HepG2 (cell line): ENCODE results near the gene MRPL54. TPM values are rescaled to one million over a fixed set of nuclear protein-coding genes. Genes with fewer than 3 reads are reported as not detected.

Experiments used
- ATAC-seq: fragments of 200-7000 bp; cut with Tn5 transposase; 3 replicates; pipeline ENCODE4 v1.9.1; 2020; ENCODE audit warnings: mild to moderate bottlenecking, moderate library complexity
- BruUV-seq: library from RNA; stranded (reverse); fragments of 400-500 nt; replicated peaks from 2 replicates; lab custom pipeline; 2021; lab: Mats Ljungman, UMichigan
- CTCF ChIA-PET: fragments of 300-600 bp; formaldehyde crosslinking; extraction: SDS; loops from one replicate; lab custom pipeline; 2021; ENCODE audit warnings: low total read pairs, inconsistent platforms, low intra/inter-chr PET ratio; lab: Yijun Ruan, JAX
- POLR2A ChIA-PET: fragments of 350-600 bp; sonication (Branson Sonifier 250); formaldehyde crosslinking; loops from one replicate; lab custom pipeline; 2020; ENCODE audit warnings: antibody characterized with exemption, inconsistent platforms; lab: Yijun Ruan, JAX
- DNase-seq: peaks from one replicate; pipeline ENCODE4 v3.0.0-alpha.2; 2015; ENCODE audit warnings: low spot score
- FAIRE-seq: peaks from 3 replicates; lab custom pipeline; 2011; peaks lifted over from hg19 to GRCh38; lab: Jason Lieb, UNC
- H2AFZ ChIP-seq: one replicate; pipeline ENCODE4 v1.6.1; 2011; ENCODE audit warnings: low read length, inconsistent platforms
- H3K27ac ChIP-seq: fragments of 300-600 bp; 3 replicates; pipeline ENCODE4 v1.8.0; 2011; ENCODE audit warnings: mixed run types, mild to moderate bottlenecking, mixed read lengths, low read length, inconsistent platforms; ENCODE audit not compliant: insufficient read depth; ENCODE audit errors: extremely low read length
- H3K27me3 ChIP-seq, 2 experiments: fragments of 200-600 bp in 1 of 2; 2 replicates in 1 of 2; 3 replicates in 1 of 2; pipeline versions ENCODE4 v1.6.0 to v1.8.0; 2011; ENCODE audit warnings: low read length in 2 of 2, mild to moderate bottlenecking in 2 of 2, moderate library complexity in 2 of 2, inconsistent platforms in 1 of 2; ENCODE audit not compliant: insufficient read depth in 2 of 2, control insufficient read depth in 1 of 2
- H3K36me3 ChIP-seq, 2 experiments: fragments of 200-600 bp in 1 of 2; replicated peaks in 1 of 2; 2 replicates in 1 of 2; 3 replicates in 1 of 2; pipeline versions ENCODE4 v1.5.1 to v1.8.0; 2011; ENCODE audit warnings: low read length in 2 of 2, inconsistent platforms in 1 of 2; ENCODE audit not compliant: insufficient read depth in 2 of 2, control insufficient read depth in 1 of 2
- H3K4me1 ChIP-seq: 2 replicates; pipeline ENCODE4 v1.5.1; 2012; ENCODE audit warnings: low read length, inconsistent platforms; ENCODE audit not compliant: insufficient read depth
- H3K4me2 ChIP-seq: 2 replicates; pipeline ENCODE4 v1.6.0; 2011; ENCODE audit warnings: low read depth, low read length, inconsistent platforms
- H3K4me3 ChIP-seq, 3 experiments: fragments of 200-600 bp in 1 of 3; sonication (generic), shearing (Covaris generic) in 1 of 3; replicated peaks in 1 of 3; 2 replicates each; pipeline ENCODE4 v1.5.1; 2011 to 2016; ENCODE audit warnings: low read length in 3 of 3, inconsistent platforms in 2 of 3, low read depth in 2 of 3, mild to moderate bottlenecking in 2 of 3, control low read depth in 1 of 3, mixed read lengths in 1 of 3; ENCODE audit not compliant: insufficient read depth in 1 of 3
- H3K79me2 ChIP-seq: one replicate; pipeline ENCODE4 v1.6.1; 2011; ENCODE audit warnings: low read length, inconsistent platforms; ENCODE audit not compliant: insufficient read depth
- H3K9ac ChIP-seq: 2 replicates; pipeline ENCODE4 v1.6.0; 2011; ENCODE audit warnings: mild to moderate bottlenecking, low read depth, low read length, inconsistent platforms; ENCODE audit not compliant: insufficient read depth
- H3K9me3 ChIP-seq: 2 replicates; pipeline ENCODE4 v1.5.1; 2012; ENCODE audit warnings: mild to moderate bottlenecking, low read length
- H4K20me1 ChIP-seq: 2 replicates; pipeline ENCODE4 v1.6.0; 2011; ENCODE audit warnings: inconsistent platforms, mild to moderate bottlenecking, low read length, moderate library complexity; ENCODE audit not compliant: insufficient read depth
- FOXK1 ChIP-seq: sonication (generic); formaldehyde crosslinking; IDR thresholded peaks from 2 replicates; pipeline ENCODE4 v1.4.0; 2020; ENCODE audit warnings: low read depth, missing genetic modification reagents, borderline replicate concordance
- HDAC6 ChIP-seq: fragments of 200-600 bp; sonication (generic); IDR thresholded peaks from 2 replicates; pipeline ENCODE4 v1.7.0; 2017; ENCODE audit warnings: mild to moderate bottlenecking, antibody characterized with exemption, low read length, low read depth
- IKZF4 ChIP-seq: sonication (generic); formaldehyde crosslinking; IDR thresholded peaks from 2 replicates; pipeline ENCODE4 v1.5.1; 2020; ENCODE audit warnings: borderline replicate concordance, mild to moderate bottlenecking, low read depth, missing genetic modification reagents; ENCODE audit errors: not compliant biosample characterization
- POLR2AphosphoS2 ChIP-seq: IDR thresholded peaks from 2 replicates; pipeline ENCODE4 v1.6.1; 2011; ENCODE audit warnings: low read depth, low read length, improper control_type of control experiment
- RBM22 ChIP-seq: fragments of 200-400 bp; formaldehyde crosslinking; optimal IDR thresholded peaks from 2 replicates; pipeline ENCODE3; 2017; ENCODE audit warnings: mild to moderate bottlenecking, low read length, moderate library complexity
- STAG1 ChIP-seq: sonication (generic); formaldehyde crosslinking; IDR thresholded peaks from 2 replicates; pipeline ENCODE4 v1.4.0; 2020; ENCODE audit warnings: missing genetic modification reagents
- ZFP36L1 ChIP-seq: sonication (generic); formaldehyde crosslinking; IDR thresholded peaks from 2 replicates; pipeline ENCODE4 v1.8.0; 2022; ENCODE audit warnings: mild to moderate bottlenecking, missing genetic modification reagents, moderate library complexity
- ZNF510 ChIP-seq: sonication (generic); formaldehyde crosslinking; IDR thresholded peaks from 2 replicates; pipeline ENCODE4 v1.4.0; 2020; ENCODE audit warnings: low read depth, mild to moderate bottlenecking, missing genetic modification reagents
- WGBS: methylation state at CpG from one replicate; pipeline ENCODE4 v1.1.6; 2017; ENCODE audit warnings: low lambda C conversion rate; 5-methylcytosine and 5-hydroxymethylcytosine counted together
- in situ Hi-C: cut with HindIII; loops from 2 replicates; pipeline ENCODE4 v1.10.0; 2017; ENCODE audit warnings: low pct_unique_long_range_greater_than_20kb; ENCODE audit not compliant: extremely low pct_ligation_motif_present
- intact Hi-C: fragments of 100-400 bp; cut with micrococcal nuclease; formaldehyde crosslinking; loops from one replicate; pipeline ENCODE4 v1.10.0; 2022; ENCODE audit not compliant: unreplicated experiment
- polyA plus RNA-seq, 8 experiments: library from polyadenylated mRNA; depleted of rRNA in 3 of 8; stranded (reverse) in 7 of 8; unstranded in 1 of 8; fragments of >200 nt; fragmentation: Illumina TruSeq in 4 of 8; extraction: Trizol in 4 of 8; gene quantifications; 2 replicates each; pipeline versions ENCODE4 v1.2.1 to v1.2.3, GENCODE V29; 2011 to 2016; ENCODE audit warnings: low read depth in 4 of 8, missing spikeins in 1 of 8, mixed read lengths in 1 of 8; ENCODE audit not compliant: insufficient read depth in 1 of 8
- total RNA-seq, 5 experiments: library from RNA; depleted of rRNA; stranded (reverse); fragments of >200 nt; fragmentation: Illumina TruSeq; extraction: Trizol; gene quantifications; 2 replicates each; pipeline ENCODE4 v1.2.3, GENCODE V29; 2016; ENCODE audit warnings: low read depth in 1 of 5
- TF ChIP-seq, protein P1 (sequence below): sonication (generic); formaldehyde crosslinking; conservative IDR thresholded peaks from 2 replicates; pipeline ENCODE4 v1.4.0; 2020; ENCODE audit warnings: missing genetic modification reagents
- TF ChIP-seq, protein P2 (sequence below): sonication (generic); formaldehyde crosslinking; IDR thresholded peaks from 2 replicates; pipeline ENCODE4 v1.5.0; 2020; ENCODE audit warnings: mild to moderate bottlenecking, missing genetic modification reagents, borderline replicate concordance
- TF ChIP-seq, protein P3 (sequence below): conservative IDR thresholded peaks from 2 replicates; pipeline ENCODE4 v1.6.1; 2018; ENCODE audit warnings: missing genetic modification reagents
- TF ChIP-seq, protein P4 (sequence below): sonication (generic); formaldehyde crosslinking; conservative IDR thresholded peaks from 2 replicates; pipeline ENCODE4 v1.8.1; 2023; ENCODE audit warnings: missing genetic modification reagents

Gene MRPL54
- total and polyA plus RNA-seq, 2 of the 13 experiments (the other 11 are each of a cell fraction or from before 2014, with no cell fraction given) = 36.8 to 66.9 TPM

DNA sequence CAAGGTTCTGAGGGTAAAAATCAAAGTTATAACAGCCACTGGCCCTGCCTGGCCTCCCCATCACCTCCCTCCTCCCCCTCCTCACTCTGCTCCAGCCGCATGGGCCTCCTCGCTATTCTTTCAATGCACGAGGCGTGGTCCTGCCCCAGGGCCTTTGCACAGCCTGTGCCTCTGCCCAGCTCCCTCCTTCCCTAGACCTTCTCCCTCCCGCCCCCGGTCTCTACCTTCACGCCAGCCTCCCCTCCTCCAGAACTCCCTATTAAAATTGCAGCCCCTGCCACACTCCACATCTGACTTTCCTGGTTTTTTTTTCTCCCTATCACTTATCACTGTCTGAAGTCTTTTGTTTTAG is 6.2 kb downstream of the MRPL54 start:
- ATAC-seq = no peak
- Histone ChIP-seq H3K27me3 (0 out of 5 replicates have a peak, but pooled peaks cover 0 to under 1% of the 10 kb centered on the region in 2 experiments), H3K4me1 (no peaks in the 10 kb centered on the region), H3K27ac (no peak overlapping the region), H3K9ac (no peak overlapping the region), H3K79me2 (no peaks in the 10 kb centered on the region), H3K36me3 (peaks cover 9 to 20% of the 10 kb centered on the region in 2 experiments; a peak in 2 of 5 replicates), H3K4me3 (no peak overlapping the region), H3K9me3 (no peaks in the 10 kb centered on the region), H2AFZ (no peak overlapping the region), H3K4me2 (no peak overlapping the region), H4K20me1 (no peaks in the 10 kb centered on the region)
- intact Hi-C loops = loop anchor here (10.0 kb wide), 1 partner anchor 64 kb away; the partner anchor contains the start of genes PIP5K1C and TJP3
- 93% methylated on average over 7 of the region's 7 CpGs for WGBS
- in situ Hi-C loops = no loop called here
- ChIA-PET CTCF (no interaction called here), POLR2A (no interaction called here)
- no peak for DNase-seq
- FAIRE-seq = no peak
- no TSS peak for BruUV-seq
- no peak for TF ChIP-seq RBM22
- no peak for TF ChIP-seq FOXK1
- no peak for TF ChIP-seq POLR2AphosphoS2
- TF ChIP-seq, protein P1, sequence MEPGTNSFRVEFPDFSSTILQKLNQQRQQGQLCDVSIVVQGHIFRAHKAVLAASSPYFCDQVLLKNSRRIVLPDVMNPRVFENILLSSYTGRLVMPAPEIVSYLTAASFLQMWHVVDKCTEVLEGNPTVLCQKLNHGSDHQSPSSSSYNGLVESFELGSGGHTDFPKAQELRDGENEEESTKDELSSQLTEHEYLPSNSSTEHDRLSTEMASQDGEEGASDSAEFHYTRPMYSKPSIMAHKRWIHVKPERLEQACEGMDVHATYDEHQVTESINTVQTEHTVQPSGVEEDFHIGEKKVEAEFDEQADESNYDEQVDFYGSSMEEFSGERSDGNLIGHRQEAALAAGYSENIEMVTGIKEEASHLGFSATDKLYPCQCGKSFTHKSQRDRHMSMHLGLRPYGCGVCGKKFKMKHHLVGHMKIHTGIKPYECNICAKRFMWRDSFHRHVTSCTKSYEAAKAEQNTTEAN (CRISPR knock-in tag) = no peak
- TF ChIP-seq HDAC6 = no peak
- TF ChIP-seq, protein P2, sequence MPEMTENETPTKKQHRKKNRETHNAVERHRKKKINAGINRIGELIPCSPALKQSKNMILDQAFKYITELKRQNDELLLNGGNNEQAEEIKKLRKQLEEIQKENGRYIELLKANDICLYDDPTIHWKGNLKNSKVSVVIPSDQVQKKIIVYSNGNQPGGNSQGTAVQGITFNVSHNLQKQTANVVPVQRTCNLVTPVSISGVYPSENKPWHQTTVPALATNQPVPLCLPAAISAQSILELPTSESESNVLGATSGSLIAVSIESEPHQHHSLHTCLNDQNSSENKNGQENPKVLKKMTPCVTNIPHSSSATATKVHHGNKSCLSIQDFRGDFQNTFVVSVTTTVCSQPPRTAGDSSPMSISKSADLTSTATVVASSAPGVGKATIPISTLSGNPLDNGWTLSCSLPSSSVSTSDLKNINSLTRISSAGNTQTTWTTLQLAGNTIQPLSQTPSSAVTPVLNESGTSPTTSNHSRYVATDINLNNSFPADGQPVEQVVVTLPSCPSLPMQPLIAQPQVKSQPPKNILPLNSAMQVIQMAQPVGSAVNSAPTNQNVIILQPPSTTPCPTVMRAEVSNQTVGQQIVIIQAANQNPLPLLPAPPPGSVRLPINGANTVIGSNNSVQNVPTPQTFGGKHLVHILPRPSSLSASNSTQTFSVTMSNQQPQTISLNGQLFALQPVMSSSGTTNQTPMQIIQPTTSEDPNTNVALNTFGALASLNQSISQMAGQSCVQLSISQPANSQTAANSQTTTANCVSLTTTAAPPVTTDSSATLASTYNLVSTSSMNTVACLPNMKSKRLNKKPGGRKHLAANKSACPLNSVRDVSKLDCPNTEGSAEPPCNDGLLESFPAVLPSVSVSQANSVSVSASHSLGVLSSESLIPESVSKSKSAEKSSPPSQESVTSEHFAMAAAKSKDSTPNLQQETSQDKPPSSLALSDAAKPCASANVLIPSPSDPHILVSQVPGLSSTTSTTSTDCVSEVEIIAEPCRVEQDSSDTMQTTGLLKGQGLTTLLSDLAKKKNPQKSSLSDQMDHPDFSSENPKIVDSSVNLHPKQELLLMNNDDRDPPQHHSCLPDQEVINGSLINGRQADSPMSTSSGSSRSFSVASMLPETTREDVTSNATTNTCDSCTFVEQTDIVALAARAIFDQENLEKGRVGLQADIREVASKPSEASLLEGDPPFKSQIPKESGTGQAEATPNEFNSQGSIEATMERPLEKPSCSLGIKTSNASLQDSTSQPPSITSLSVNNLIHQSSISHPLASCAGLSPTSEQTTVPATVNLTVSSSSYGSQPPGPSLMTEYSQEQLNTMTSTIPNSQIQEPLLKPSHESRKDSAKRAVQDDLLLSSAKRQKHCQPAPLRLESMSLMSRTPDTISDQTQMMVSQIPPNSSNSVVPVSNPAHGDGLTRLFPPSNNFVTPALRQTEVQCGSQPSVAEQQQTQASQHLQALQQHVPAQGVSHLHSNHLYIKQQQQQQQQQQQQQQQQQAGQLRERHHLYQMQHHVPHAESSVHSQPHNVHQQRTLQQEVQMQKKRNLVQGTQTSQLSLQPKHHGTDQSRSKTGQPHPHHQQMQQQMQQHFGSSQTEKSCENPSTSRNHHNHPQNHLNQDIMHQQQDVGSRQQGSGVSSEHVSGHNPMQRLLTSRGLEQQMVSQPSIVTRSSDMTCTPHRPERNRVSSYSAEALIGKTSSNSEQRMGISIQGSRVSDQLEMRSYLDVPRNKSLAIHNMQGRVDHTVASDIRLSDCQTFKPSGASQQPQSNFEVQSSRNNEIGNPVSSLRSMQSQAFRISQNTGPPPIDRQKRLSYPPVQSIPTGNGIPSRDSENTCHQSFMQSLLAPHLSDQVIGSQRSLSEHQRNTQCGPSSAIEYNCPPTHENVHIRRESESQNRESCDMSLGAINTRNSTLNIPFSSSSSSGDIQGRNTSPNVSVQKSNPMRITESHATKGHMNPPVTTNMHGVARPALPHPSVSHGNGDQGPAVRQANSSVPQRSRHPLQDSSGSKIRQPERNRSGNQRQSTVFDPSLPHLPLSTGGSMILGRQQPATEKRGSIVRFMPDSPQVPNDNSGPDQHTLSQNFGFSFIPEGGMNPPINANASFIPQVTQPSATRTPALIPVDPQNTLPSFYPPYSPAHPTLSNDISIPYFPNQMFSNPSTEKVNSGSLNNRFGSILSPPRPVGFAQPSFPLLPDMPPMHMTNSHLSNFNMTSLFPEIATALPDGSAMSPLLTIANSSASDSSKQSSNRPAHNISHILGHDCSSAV = no peak
- TF ChIP-seq, protein P3, sequence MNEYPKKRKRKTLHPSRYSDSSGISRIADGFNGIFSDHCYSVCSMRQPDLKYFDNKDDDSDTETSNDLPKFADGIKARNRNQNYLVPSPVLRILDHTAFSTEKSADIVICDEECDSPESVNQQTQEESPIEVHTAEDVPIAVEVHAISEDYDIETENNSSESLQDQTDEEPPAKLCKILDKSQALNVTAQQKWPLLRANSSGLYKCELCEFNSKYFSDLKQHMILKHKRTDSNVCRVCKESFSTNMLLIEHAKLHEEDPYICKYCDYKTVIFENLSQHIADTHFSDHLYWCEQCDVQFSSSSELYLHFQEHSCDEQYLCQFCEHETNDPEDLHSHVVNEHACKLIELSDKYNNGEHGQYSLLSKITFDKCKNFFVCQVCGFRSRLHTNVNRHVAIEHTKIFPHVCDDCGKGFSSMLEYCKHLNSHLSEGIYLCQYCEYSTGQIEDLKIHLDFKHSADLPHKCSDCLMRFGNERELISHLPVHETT = no peak
- no peak for TF ChIP-seq ZNF510 (CRISPR knock-in tag)
- TF ChIP-seq, protein P4, sequence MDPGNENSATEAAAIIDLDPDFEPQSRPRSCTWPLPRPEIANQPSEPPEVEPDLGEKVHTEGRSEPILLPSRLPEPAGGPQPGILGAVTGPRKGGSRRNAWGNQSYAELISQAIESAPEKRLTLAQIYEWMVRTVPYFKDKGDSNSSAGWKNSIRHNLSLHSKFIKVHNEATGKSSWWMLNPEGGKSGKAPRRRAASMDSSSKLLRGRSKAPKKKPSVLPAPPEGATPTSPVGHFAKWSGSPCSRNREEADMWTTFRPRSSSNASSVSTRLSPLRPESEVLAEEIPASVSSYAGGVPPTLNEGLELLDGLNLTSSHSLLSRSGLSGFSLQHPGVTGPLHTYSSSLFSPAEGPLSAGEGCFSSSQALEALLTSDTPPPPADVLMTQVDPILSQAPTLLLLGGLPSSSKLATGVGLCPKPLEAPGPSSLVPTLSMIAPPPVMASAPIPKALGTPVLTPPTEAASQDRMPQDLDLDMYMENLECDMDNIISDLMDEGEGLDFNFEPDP = no peak
- TF ChIP-seq ZFP36L1 = no peak
- no peak for TF ChIP-seq STAG1 (CRISPR knock-in tag)
- TF ChIP-seq IKZF4 (CRISPR knock-in tag) = no peak
